Liver (tissue), 3 donors: ENCODE results near the gene PPP6R3.

ENCODE experiments used
- JUND ChIP-seq, 2 donors: IDR thresholded peaks; 2 replicates each; pipeline ENCODE4 v1.6.1; 2016; ENCODE audit warnings: antibody characterized with exemption in 2 of 2
- NR2F2 ChIP-seq: IDR thresholded peaks from 2 replicates; pipeline ENCODE4 v1.6.1; 2016; ENCODE audit warnings: antibody characterized with exemption
- SP1 ChIP-seq: IDR thresholded peaks from 2 replicates; pipeline ENCODE4 v1.6.1; 2018; ENCODE audit warnings: antibody characterized with exemption, mild to moderate bottlenecking
- TF ChIP-seq, protein P1 (sequence below): fragments of 150-350 bp; IDR thresholded peaks from 2 replicates; pipeline ENCODE4 v1.5.1; 2017; ENCODE audit warnings: improper control_type of control experiment, low read depth, low read length; ENCODE audit not compliant: missing input control
- TF ChIP-seq, protein P2 (sequence below): IDR thresholded peaks from 2 replicates; pipeline ENCODE4 v1.6.1; 2016; ENCODE audit warnings: antibody characterized with exemption
- donor health status: healthy.
- donor health status: healthy.

DNA sequence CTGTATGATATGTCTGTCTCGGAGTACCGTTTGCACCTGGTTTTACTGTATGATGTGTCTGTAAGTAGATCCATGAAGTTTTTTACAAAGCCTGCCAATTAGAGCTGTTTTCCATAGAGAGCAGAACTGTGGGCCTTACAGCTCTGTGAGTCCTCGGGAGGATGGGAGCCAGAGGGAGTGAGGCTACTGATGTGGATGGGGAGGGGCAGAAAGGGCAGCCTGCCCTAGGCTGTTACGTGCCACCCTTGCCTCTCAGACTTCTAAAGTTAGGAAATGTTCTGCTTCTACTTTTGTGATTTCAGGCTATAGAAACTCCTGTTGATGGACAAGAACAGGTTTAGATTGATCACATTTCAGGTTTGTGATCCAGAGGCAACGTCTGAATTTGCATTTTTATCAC is 105.2 kb downstream of the PPP6R3 start:
- TF ChIP-seq, protein P1, sequence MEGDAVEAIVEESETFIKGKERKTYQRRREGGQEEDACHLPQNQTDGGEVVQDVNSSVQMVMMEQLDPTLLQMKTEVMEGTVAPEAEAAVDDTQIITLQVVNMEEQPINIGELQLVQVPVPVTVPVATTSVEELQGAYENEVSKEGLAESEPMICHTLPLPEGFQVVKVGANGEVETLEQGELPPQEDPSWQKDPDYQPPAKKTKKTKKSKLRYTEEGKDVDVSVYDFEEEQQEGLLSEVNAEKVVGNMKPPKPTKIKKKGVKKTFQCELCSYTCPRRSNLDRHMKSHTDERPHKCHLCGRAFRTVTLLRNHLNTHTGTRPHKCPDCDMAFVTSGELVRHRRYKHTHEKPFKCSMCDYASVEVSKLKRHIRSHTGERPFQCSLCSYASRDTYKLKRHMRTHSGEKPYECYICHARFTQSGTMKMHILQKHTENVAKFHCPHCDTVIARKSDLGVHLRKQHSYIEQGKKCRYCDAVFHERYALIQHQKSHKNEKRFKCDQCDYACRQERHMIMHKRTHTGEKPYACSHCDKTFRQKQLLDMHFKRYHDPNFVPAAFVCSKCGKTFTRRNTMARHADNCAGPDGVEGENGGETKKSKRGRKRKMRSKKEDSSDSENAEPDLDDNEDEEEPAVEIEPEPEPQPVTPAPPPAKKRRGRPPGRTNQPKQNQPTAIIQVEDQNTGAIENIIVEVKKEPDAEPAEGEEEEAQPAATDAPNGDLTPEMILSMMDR = no peak
- TF ChIP-seq SP1 = no peak
- TF ChIP-seq NR2F2 = no peak
- TF ChIP-seq, protein P2, sequence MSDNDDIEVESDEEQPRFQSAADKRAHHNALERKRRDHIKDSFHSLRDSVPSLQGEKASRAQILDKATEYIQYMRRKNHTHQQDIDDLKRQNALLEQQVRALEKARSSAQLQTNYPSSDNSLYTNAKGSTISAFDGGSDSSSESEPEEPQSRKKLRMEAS = no peak
- no peak for TF ChIP-seq JUND (IDR thresholded peaks at IDR 0.05)
